GM12865 (cell line): Measurements from ENCODE around the gene PTPN5.
"Not testable (repeated sequence)": the region's sequence is repeated elsewhere in the genome, so short reads cannot be mapped to it uniquely, and the experiment has no call there.

Source experiments
- DNase-seq: peaks from one replicate; pipeline ENCODE4 v3.0.0; 2010; ENCODE audit warnings: low read depth
- H3K4me3 ChIP-seq: 2 replicates; pipeline ENCODE4 v1.5.1; 2011; ENCODE audit warnings: mild to moderate bottlenecking, low read depth, low read length, control low read depth
- TF ChIP-seq, protein P1 (sequence below): IDR thresholded peaks from 2 replicates; pipeline ENCODE4 v1.5.1; 2011; ENCODE audit warnings: low read length, control low read depth, low read depth, inconsistent platforms; ENCODE audit not compliant: insufficient read depth; ENCODE audit errors: missing control alignments

The PTPN5 gene

DNA sequence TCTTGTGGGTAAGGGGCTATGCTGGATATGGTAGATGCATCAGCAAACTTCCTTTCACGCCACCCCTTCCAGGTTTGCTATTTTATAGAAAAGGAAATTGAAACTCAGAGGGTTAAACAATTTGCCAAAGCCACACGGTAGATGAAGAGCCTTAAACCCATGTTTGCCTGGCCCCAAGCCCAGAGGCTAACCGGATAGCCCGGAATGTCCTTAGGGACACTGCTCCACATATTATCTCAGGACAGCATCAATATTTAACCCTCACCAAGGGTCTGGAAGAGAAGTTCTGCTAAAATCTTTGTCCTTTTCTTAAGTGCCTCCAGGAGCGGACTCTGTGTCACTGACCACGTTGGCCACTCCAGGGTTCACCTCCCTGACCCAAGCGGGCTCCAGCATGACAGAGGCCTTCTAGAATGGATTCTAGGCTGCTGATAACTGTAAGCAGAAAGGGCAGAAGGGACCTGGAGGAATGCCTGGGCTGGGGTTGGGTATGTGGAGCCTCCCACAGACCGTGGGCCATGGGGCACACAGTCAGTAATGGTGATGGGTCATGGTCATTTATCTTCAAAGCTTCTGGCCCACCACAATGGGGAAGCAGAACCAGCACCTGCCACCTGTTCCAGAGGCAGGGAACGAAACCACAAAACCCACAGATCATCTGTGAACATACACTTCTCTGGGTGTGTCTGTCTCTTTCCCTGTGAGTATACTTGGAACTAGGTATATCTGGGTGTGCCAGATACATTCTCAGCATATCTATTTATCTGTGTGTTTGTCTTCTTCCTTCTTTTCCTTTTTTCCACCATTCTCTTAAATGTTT lies 98.4 kb downstream of the PTPN5 start:
- DNase-seq = no peak

DNA sequence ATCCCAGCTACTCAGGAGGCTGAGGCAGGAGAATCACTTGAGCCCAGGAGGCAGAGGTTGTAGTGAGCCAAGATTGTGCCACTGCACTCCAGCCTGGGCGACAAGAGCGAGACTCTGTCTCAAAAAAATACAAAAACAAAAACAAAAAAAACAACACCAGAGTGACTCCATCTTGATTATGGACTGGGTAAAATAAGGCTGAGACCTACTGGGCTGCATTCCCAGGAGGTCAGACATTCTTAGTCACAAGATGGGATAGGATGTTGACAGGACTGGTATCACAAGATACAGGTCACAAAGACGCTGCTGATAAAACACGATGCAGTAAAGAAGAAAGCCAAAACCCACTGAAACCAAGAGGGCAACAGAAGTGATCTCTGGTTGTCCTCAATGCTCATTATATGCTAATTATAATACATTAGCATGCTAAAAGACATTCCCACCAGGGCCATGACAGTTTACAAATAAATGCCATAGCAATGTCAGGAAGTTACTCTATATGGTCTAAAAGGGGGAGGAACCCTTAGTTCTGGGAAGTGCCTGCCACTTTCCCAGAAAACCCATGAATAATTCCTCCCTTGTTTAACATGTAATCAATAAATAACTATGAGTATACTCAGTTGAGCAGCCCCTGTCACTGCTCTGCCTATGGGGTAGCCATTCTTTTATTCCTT lies 100.0 kb downstream of the PTPN5 start:
- not testable (repeated sequence) for DNase-seq

More for the DNA sequence above, 98.4 kb downstream of the PTPN5 start:
- H3K4me3 ChIP-seq = no peak overlapping the region
- TF ChIP-seq, protein P1, sequence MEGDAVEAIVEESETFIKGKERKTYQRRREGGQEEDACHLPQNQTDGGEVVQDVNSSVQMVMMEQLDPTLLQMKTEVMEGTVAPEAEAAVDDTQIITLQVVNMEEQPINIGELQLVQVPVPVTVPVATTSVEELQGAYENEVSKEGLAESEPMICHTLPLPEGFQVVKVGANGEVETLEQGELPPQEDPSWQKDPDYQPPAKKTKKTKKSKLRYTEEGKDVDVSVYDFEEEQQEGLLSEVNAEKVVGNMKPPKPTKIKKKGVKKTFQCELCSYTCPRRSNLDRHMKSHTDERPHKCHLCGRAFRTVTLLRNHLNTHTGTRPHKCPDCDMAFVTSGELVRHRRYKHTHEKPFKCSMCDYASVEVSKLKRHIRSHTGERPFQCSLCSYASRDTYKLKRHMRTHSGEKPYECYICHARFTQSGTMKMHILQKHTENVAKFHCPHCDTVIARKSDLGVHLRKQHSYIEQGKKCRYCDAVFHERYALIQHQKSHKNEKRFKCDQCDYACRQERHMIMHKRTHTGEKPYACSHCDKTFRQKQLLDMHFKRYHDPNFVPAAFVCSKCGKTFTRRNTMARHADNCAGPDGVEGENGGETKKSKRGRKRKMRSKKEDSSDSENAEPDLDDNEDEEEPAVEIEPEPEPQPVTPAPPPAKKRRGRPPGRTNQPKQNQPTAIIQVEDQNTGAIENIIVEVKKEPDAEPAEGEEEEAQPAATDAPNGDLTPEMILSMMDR = no peak

DNA sequence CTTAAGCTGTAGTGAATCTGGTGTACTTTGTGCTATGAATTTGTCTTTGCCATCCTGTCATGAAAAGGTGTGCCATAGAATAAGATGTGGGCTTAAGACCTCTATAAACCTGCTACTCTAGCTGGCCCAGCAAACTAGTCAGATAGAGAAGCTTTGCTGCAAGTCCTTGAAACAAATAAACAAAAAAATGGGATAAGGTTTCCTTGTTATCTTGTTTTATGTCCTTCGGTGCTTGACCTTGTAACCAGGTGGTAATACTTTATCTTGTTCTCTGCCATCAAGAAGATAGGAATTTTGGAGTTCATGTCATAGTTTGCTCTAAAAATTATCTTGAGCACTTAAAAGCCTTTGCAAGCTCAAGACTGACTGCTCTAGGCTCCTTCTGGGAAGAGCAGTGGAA lies 107.3 kb downstream of the PTPN5 start:
- no peak overlapping the region for H3K4me3 ChIP-seq
- no peak for DNase-seq
- TF ChIP-seq, protein P1 = no peak

More for the DNA sequence above, 100.0 kb downstream of the PTPN5 start:
- not testable (repeated sequence) for H3K4me3 ChIP-seq

DNA sequence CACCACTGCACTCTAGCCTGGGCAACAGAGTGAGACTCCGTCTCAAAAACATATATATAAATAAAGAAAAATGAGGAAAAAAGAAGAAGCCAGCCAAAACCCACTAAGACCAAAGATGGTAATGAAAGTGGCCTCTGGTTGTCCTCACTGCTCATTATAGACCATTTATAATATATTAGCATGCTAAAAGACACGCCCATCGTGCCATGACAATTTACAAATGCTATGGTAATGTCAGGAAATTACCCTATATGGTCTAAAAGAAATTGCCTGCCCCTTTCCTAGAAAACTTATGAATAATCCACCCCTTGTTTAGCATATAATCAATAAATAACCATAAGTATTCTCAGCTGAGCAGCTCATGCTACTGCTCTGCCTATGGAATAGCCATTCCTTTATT lies 109.1 kb downstream of the PTPN5 start:
- H3K4me3 ChIP-seq = no peak overlapping the region
- DNase-seq = no peak
- TF ChIP-seq, protein P1 = no peak

DNA sequence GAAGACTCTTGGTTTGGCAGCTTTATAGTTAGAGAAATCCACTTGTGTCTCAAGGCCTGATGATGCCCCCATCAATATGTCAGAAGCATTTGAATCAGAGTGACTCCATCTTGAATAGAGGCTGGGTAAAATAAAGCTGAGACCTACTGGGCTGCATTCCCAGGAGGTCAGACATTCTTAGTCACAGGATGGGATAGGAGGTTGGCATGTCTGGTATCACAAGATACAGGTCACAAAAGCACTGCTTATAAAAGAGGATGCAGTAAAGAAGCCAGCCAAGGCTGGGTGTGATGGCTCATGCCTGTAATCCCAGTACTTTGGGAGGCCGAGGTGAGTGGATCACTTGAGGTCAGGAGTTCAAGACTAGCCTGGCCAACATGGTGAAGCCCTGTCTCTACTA lies 109.6 kb downstream of the PTPN5 start:
- H3K4me3 ChIP-seq, DNase-seq: not testable (repeated sequence)
